ENCODE measurements around the gene CCDC196.
A peak's percentile ranks its signal among the peaks of the same experiment; 100 is the strongest.

Gene CCDC196

DNA sequence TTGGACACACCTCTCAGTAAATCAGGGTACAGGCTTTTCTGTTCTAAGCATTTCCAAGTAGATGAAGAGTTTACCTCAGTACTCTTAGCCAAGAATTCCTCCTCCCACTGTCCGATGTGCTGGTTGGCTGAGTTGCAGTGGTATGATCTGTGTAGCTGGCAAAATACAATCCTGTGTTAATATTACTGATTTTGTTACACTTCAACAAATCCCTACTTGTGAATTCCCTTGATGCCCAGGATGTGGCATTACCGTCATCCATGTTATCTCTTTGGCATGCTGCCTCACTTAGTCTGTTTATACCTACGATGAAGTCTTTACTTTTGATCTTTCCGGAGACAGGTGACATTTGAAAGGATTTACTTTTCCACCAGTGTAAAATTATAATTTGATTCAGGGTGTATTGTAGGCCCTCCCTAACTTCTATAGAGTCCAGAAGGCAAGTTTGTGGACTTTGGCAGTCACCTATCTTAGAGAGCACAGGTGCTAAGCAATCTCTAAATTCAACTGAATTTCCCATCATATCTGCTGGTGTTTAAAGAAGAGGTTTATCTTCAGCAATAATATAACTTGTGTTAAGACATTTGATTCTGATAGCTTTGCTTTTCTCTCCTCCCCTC lies 10.1 kb downstream of the CCDC196 start:
- H3K9me3 ChIP-seq (ENCODE audit: insufficient read depth, low read length, severe bottlenecking) = no peaks in the 10 kb centered on the region
- H4K20me1 ChIP-seq (ENCODE audit: insufficient read depth, low read length) = no peaks in the 10 kb centered on the region
- no peak for ATAC-seq (ENCODE audit: insufficient read depth, low read depth)
- H3K79me2 ChIP-seq (ENCODE audit: insufficient read depth, low read length) = no peaks in the 10 kb centered on the region
- H2AFZ ChIP-seq (ENCODE audit: low read depth, low read length) = no peak overlapping the region
- H3K27ac ChIP-seq (ENCODE audit: low read length) = no peak overlapping the region
- no peak overlapping the region for H3K9ac ChIP-seq (ENCODE audit: low read depth, low read length)
- peaks cover 15% of the 10 kb centered on the region for H3K4me1 ChIP-seq (ENCODE audit: insufficient read depth, low read length)
- no peak overlapping the region for H3K4me2 ChIP-seq (ENCODE audit: insufficient read depth, low read length)
- H3K4me3 ChIP-seq (ENCODE audit: low read depth in 1 of 2, low read length in 2 of 2) = no peak overlapping the region
- no peaks in the 10 kb centered on the region for H3K27me3 ChIP-seq (ENCODE audit: insufficient read depth, low read length, poor library complexity)
- no peaks in the 10 kb centered on the region for H3K36me3 ChIP-seq (ENCODE audit: insufficient read depth, low read length)
- DNase-seq = no peak
- TF ChIP-seq, protein P1, sequence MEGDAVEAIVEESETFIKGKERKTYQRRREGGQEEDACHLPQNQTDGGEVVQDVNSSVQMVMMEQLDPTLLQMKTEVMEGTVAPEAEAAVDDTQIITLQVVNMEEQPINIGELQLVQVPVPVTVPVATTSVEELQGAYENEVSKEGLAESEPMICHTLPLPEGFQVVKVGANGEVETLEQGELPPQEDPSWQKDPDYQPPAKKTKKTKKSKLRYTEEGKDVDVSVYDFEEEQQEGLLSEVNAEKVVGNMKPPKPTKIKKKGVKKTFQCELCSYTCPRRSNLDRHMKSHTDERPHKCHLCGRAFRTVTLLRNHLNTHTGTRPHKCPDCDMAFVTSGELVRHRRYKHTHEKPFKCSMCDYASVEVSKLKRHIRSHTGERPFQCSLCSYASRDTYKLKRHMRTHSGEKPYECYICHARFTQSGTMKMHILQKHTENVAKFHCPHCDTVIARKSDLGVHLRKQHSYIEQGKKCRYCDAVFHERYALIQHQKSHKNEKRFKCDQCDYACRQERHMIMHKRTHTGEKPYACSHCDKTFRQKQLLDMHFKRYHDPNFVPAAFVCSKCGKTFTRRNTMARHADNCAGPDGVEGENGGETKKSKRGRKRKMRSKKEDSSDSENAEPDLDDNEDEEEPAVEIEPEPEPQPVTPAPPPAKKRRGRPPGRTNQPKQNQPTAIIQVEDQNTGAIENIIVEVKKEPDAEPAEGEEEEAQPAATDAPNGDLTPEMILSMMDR (IDR thresholded peaks at IDR 0.05; ENCODE audit: borderline replicate concordance, extremely low read depth, low read length, poor library complexity, severe bottlenecking) = no peak
- no peak for TF ChIP-seq EZH2 (IDR thresholded peaks at IDR 0.05; ENCODE audit: borderline replicate concordance, low read depth, low read length, severe bottlenecking)

- no peak for ATAC-seq (ENCODE audit: insufficient read depth, low read depth)
- H2AFZ ChIP-seq (ENCODE audit: low read depth, low read length) = no peak overlapping the region
- H3K9me3 ChIP-seq (ENCODE audit: insufficient read depth, low read length, severe bottlenecking) = no peaks in the 10 kb centered on the region
- peak; percentile 10 for DNase-seq
- H3K36me3 ChIP-seq (ENCODE audit: insufficient read depth, low read length) = no peaks in the 10 kb centered on the region
- no peaks in the 10 kb centered on the region for H3K27me3 ChIP-seq (ENCODE audit: insufficient read depth, low read length, poor library complexity)
- H3K79me2 ChIP-seq (ENCODE audit: insufficient read depth, low read length) = no peaks in the 10 kb centered on the region
- no peak overlapping the region for H3K27ac ChIP-seq (ENCODE audit: low read length)
- no peak overlapping the region for H3K4me2 ChIP-seq (ENCODE audit: insufficient read depth, low read length)
- H4K20me1 ChIP-seq (ENCODE audit: insufficient read depth, low read length) = no peaks in the 10 kb centered on the region
- TF ChIP-seq EZH2 (IDR thresholded peaks at IDR 0.05; ENCODE audit: borderline replicate concordance, low read depth, low read length, severe bottlenecking) = no peak
- TF ChIP-seq, protein P1 (IDR thresholded peaks at IDR 0.05; ENCODE audit: borderline replicate concordance, extremely low read depth, low read length, poor library complexity, severe bottlenecking) = no peak
- no peak overlapping the region for H3K9ac ChIP-seq (ENCODE audit: low read depth, low read length)
- H3K4me1 ChIP-seq (ENCODE audit: insufficient read depth, low read length) = peaks cover 15% of the 10 kb centered on the region
- H3K4me3 ChIP-seq (ENCODE audit: low read depth in 1 of 2, low read length in 2 of 2) = no peak overlapping the region
Measured at GRCh38 chr14:66496911-66497310, 10.7 kb downstream of the CCDC196 start.

GRCh38 chr14:66498311-66498710 lies 12.1 kb downstream of the CCDC196 start:
- TF ChIP-seq EZH2 (IDR thresholded peaks at IDR 0.05; ENCODE audit: borderline replicate concordance, low read depth, low read length, severe bottlenecking) = no peak
- TF ChIP-seq, protein P1 (IDR thresholded peaks at IDR 0.05; ENCODE audit: borderline replicate concordance, extremely low read depth, low read length, poor library complexity, severe bottlenecking) = no peak
- Histone ChIP-seq H3K9me3 (ENCODE audit: insufficient read depth, low read length, severe bottlenecking) (no peaks in the 10 kb centered on the region), H3K4me3 (ENCODE audit: low read depth in 1 of 2, low read length in 2 of 2) (no peak overlapping the region), H3K79me2 (ENCODE audit: insufficient read depth, low read length) (no peaks in the 10 kb centered on the region), H3K27ac (ENCODE audit: low read length) (no peak overlapping the region), H3K27me3 (ENCODE audit: insufficient read depth, low read length, poor library complexity) (no peaks in the 10 kb centered on the region), H4K20me1 (ENCODE audit: insufficient read depth, low read length) (no peaks in the 10 kb centered on the region), H3K9ac (ENCODE audit: low read depth, low read length) (no peak overlapping the region), H3K4me1 (ENCODE audit: insufficient read depth, low read length) (peaks cover 15% of the 10 kb centered on the region), H3K4me2 (ENCODE audit: insufficient read depth, low read length) (no peak overlapping the region), H2AFZ (ENCODE audit: low read depth, low read length) (no peak overlapping the region), H3K36me3 (ENCODE audit: insufficient read depth, low read length) (no peaks in the 10 kb centered on the region)
- ATAC-seq (ENCODE audit: insufficient read depth, low read depth) = no peak
- DNase-seq = no peak

Measured in DND-41 (cell line).